Hepatocyte (in vitro differentiated cells): ENCODE data around the gene NUP85.

ENCODE experiments used
- EZH2 ChIP-seq: fragments of 200-600 bp; sonication (generic); IDR thresholded peaks from 2 replicates; pipeline ENCODE4 v1.6.1; 2016; ENCODE audit warnings: antibody characterized with exemption, mild to moderate bottlenecking, borderline replicate concordance
- TF ChIP-seq, protein P1 (sequence below): fragments of 200-600 bp; sonication (generic); IDR thresholded peaks from 2 replicates; pipeline ENCODE4 v1.5.1; 2016; ENCODE audit warnings: antibody characterized with exemption, mild to moderate bottlenecking; ENCODE audit not compliant: poor library complexity

DNA sequence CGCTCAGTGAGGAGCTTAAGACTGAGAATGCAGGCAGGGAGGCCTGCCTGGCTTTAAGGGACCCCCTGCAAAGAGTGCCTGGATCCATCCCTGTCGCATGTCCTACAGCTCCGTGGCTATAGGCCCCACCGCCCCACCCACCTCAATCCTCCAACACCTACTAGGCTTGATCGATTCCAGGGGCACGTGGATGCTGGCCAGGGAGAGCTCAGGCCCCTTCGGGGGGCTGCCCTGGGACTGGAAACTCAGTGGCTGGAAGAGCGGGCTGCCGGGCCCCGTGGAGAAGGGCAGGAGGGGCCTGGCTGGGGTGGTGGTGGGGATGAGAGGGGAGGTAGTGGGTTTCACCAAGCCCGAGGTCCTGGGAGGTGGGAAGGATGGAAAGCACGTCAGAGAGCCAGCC, 33.7 kb downstream of the NUP85 start:
- TF ChIP-seq, protein P1, sequence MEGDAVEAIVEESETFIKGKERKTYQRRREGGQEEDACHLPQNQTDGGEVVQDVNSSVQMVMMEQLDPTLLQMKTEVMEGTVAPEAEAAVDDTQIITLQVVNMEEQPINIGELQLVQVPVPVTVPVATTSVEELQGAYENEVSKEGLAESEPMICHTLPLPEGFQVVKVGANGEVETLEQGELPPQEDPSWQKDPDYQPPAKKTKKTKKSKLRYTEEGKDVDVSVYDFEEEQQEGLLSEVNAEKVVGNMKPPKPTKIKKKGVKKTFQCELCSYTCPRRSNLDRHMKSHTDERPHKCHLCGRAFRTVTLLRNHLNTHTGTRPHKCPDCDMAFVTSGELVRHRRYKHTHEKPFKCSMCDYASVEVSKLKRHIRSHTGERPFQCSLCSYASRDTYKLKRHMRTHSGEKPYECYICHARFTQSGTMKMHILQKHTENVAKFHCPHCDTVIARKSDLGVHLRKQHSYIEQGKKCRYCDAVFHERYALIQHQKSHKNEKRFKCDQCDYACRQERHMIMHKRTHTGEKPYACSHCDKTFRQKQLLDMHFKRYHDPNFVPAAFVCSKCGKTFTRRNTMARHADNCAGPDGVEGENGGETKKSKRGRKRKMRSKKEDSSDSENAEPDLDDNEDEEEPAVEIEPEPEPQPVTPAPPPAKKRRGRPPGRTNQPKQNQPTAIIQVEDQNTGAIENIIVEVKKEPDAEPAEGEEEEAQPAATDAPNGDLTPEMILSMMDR: no peak
- no peak for TF ChIP-seq EZH2
